ENCODE measurements around the gene ECSIT.

GRCh38 chr19:11495481-11495880 is 33.5 kb downstream of the ECSIT start:
- TF ChIP-seq RARB (CRISPR knock-in tag; IDR thresholded peaks at IDR 0.05), result no peak
- TF ChIP-seq PATZ1 (CRISPR knock-in tag; IDR thresholded peaks at IDR 0.05; ENCODE audit: borderline replicate concordance), result no peak

Measured in SK-N-SH treated with all-trans-retinoic acid at 6 μM for 48 hours (cell line).